Osteoblast (primary cell): ENCODE data around the gene ZDHHC11. TPM values are rescaled to one million over a fixed set of nuclear protein-coding genes. Genes with fewer than 3 reads are reported as not detected.

Experiments used
- DNase-seq: peaks from one replicate; pipeline ENCODE4 v3.0.0; 2011; ENCODE audit warnings: low spot score, mixed read lengths; ENCODE audit not compliant: insufficient read length; ENCODE audit errors: missing footprints
- H2AFZ ChIP-seq: 2 replicates; pipeline ENCODE4 v1.6.0; 2011; ENCODE audit warnings: mild to moderate bottlenecking, low read length
- H3K27ac ChIP-seq: 2 replicates; pipeline ENCODE4 v1.5.1; 2011; ENCODE audit warnings: mild to moderate bottlenecking, low read depth, low read length, moderate library complexity
- H3K27me3 ChIP-seq: 2 replicates; pipeline ENCODE4 v1.6.0; 2012; ENCODE audit warnings: mild to moderate bottlenecking, control low read depth, inconsistent platforms, low read length, moderate library complexity; ENCODE audit not compliant: insufficient read depth
- H3K36me3 ChIP-seq: 2 replicates; pipeline ENCODE4 v1.5.1; 2011; ENCODE audit warnings: mild to moderate bottlenecking, low read length, control low read depth, moderate library complexity; ENCODE audit not compliant: insufficient read depth
- H3K4me1 ChIP-seq: 2 replicates; pipeline ENCODE4 v1.5.1; 2011; ENCODE audit warnings: mild to moderate bottlenecking, low read length, control low read depth, moderate library complexity; ENCODE audit not compliant: insufficient read depth
- H3K4me2 ChIP-seq: 2 replicates; pipeline ENCODE4 v1.6.0; 2011; ENCODE audit warnings: mild to moderate bottlenecking, low read length; ENCODE audit not compliant: insufficient read depth
- H3K4me3 ChIP-seq: fragments of 200-600 bp; sonication (generic); 3 replicates; pipeline ENCODE4 v1.5.1; 2012; ENCODE audit warnings: mild to moderate bottlenecking, low read length, inconsistent platforms; ENCODE audit not compliant: insufficient read depth
- H3K79me2 ChIP-seq: 2 replicates; pipeline ENCODE4 v1.6.0; 2012; ENCODE audit warnings: mild to moderate bottlenecking, low read length, control low read depth, inconsistent platforms; ENCODE audit not compliant: insufficient read depth
- H3K9me3 ChIP-seq: 2 replicates; pipeline ENCODE4 v1.5.1; 2011; ENCODE audit warnings: low read depth, low read length, control low read depth
- H4K20me1 ChIP-seq: 2 replicates; pipeline ENCODE4 v1.6.0; 2012; ENCODE audit warnings: mild to moderate bottlenecking, low read length, control low read depth; ENCODE audit not compliant: insufficient read depth
- total RNA-seq: library from RNA; depleted of rRNA; stranded (reverse); fragments of >200 nt; gene quantifications from 2 replicates; pipeline ENCODE4 v1.2.3, GENCODE V29; 2012
- TF ChIP-seq, protein P1 (sequence below): IDR thresholded peaks from 2 replicates; pipeline ENCODE4 v1.5.1; 2011; ENCODE audit warnings: mild to moderate bottlenecking, low read depth, low read length, moderate library complexity; ENCODE audit errors: extremely low read depth

Gene ZDHHC11
- total RNA-seq, 1 donor, result 1.8 TPM

DNA sequence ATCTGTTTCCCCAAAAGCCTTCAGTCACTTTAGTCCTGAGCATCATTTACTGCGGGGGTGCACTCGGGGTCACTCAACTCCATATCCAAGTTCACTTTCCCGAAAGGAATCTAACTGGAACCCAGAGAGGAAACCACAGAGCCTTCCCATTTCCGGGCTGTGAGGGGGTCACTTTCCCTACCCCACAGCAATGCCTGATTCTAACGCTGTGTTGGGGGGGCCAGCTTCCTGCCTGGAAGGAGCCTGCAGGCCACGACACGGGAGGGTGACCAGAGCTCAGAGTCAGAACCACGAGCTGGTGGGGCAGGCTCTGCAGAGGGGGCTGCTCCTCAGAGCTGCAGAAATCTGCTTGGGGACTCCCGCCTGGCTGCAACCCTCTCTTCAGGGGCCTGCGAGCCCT is 21.5 kb upstream of the ZDHHC11 start:
- H3K36me3 ChIP-seq, result peaks cover 85% of the 10 kb centered on the region
- peaks cover 7% of the 10 kb centered on the region for H3K79me2 ChIP-seq
- peaks cover 7% of the 10 kb centered on the region for H4K20me1 ChIP-seq
- H3K9me3 ChIP-seq, result no peaks in the 10 kb centered on the region
- DNase-seq, result no peak
- no peak overlapping the region for H3K27ac ChIP-seq
- H2AFZ ChIP-seq, result no peak overlapping the region
- no peak overlapping the region for H3K4me3 ChIP-seq
- H3K27me3 ChIP-seq, result no peaks in the 10 kb centered on the region
- H3K4me1 ChIP-seq, result no peaks in the 10 kb centered on the region
- TF ChIP-seq, protein P1, sequence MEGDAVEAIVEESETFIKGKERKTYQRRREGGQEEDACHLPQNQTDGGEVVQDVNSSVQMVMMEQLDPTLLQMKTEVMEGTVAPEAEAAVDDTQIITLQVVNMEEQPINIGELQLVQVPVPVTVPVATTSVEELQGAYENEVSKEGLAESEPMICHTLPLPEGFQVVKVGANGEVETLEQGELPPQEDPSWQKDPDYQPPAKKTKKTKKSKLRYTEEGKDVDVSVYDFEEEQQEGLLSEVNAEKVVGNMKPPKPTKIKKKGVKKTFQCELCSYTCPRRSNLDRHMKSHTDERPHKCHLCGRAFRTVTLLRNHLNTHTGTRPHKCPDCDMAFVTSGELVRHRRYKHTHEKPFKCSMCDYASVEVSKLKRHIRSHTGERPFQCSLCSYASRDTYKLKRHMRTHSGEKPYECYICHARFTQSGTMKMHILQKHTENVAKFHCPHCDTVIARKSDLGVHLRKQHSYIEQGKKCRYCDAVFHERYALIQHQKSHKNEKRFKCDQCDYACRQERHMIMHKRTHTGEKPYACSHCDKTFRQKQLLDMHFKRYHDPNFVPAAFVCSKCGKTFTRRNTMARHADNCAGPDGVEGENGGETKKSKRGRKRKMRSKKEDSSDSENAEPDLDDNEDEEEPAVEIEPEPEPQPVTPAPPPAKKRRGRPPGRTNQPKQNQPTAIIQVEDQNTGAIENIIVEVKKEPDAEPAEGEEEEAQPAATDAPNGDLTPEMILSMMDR, result no peak
- H3K4me2 ChIP-seq, result no peak overlapping the region

DNA sequence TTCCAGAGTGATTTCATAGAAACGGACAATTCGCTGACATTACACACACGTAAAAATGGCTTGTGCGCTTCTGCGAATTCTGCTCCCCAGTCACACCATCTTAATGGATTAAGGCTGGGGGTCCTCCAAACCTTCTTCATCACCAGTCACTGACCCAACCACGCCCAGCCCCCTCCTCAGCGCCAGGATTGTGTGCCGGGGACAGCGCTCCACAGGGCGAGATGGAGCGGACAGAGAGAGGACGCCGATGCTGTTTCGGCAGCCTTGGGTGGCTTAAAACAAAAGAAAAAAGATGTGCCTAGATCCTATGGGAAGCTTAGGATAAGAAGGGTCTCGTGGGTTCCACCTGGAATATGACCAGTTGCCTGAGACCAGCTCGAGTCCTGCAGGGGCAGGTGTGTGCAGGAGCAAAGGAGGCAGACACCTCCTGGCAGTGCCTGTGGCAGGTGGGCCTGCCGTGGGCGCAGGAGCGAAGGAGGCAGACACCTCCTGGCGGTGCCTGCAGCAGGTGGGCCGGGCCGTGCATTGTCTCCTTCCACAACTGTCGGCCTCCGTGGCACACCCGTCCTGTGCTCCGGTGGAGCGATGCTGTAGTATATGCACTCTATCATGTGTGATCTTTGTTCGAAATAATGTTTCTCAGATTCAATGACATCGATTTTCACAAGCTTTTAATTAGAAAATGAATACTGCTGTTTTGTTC is 21.0 kb upstream of the ZDHHC11 start:
- Histone ChIP-seq H3K79me2 (peaks cover 7% of the 10 kb centered on the region), H3K9me3 (no peaks in the 10 kb centered on the region), H3K27ac (no peak overlapping the region), H3K27me3 (no peaks in the 10 kb centered on the region), H3K4me2 (no peak overlapping the region), H3K4me3 (no peak overlapping the region), H2AFZ (no peak overlapping the region), H3K4me1 (no peaks in the 10 kb centered on the region), H4K20me1 (peaks cover 7% of the 10 kb centered on the region), H3K36me3 (peaks cover 79% of the 10 kb centered on the region)
- DNase-seq, result no peak
- TF ChIP-seq, protein P1, result no peak

DNA sequence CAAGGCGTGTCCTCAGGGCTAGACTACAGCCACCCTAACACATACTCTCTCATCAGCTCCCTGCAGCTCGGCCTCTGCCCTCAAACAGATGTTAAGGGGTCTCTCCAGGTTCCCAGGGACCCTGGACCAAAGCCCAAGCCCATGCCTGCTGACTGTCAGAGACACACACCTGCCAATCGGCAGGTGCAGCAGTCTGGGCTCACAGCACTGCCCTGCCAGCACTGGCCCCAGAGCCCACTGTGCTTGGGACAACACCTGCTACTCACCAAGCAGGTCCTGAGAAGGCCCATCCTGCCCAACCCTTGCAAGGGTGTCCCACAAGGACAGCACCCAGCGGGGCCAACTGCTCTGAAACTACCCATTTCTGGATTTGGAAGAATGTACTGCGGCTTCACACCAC is 20.2 kb upstream of the ZDHHC11 start:
- no peak for DNase-seq
- H3K4me2 ChIP-seq, result no peak overlapping the region
- H3K4me3 ChIP-seq, result no peak overlapping the region
- H3K79me2 ChIP-seq, result peaks cover 7% of the 10 kb centered on the region
- no peaks in the 10 kb centered on the region for H3K27me3 ChIP-seq
- no peak overlapping the region for H3K27ac ChIP-seq
- H3K9me3 ChIP-seq, result no peaks in the 10 kb centered on the region
- no peaks in the 10 kb centered on the region for H3K4me1 ChIP-seq
- H2AFZ ChIP-seq, result no peak overlapping the region
- H3K36me3 ChIP-seq, result peaks cover 73% of the 10 kb centered on the region
- peaks cover 7% of the 10 kb centered on the region for H4K20me1 ChIP-seq
- TF ChIP-seq, protein P1, result no peak

DNA sequence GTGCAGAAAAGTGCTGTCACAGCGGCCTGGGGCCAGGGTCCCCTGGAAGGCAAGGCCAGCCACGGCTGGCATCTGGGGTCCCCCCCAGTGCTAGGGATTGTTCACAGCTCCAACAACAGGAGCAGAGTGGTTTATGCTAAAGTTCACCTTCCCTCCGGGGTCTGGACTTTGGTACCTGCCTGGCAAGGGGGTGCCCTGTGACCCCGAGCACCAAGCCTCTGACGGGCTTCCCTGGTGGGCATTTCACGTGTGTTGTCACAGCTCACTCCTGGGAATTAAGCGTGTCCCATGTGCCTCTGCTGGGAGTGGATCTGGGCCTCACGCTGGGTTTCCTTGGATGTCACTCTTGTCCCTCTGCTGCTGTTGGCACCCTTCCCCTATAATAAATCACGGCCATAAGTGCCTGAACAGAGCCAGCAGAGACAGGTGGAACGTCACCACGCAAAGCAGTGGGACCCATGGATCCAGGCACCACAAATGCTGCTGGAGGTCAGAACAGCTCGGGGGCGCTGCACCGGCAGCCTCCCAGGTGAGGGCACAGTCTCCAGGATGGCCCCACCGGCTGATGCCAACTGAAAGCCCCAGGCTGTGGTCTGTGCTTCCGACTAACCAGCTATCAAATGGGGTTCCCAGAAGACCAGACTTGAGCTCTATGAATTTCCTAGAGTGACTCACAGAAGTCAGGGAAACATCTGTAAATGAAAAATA is 17.8 kb upstream of the ZDHHC11 start:
- H3K4me1 ChIP-seq, result no peaks in the 10 kb centered on the region
- H3K36me3 ChIP-seq, result peaks cover 69% of the 10 kb centered on the region
- peaks cover 15% of the 10 kb centered on the region for H4K20me1 ChIP-seq
- peaks cover 3% of the 10 kb centered on the region for H3K79me2 ChIP-seq
- H3K4me2 ChIP-seq, result no peak overlapping the region
- H3K4me3 ChIP-seq, result no peak overlapping the region
- H2AFZ ChIP-seq, result no peak overlapping the region
- TF ChIP-seq, protein P1, result no peak
- H3K27me3 ChIP-seq, result no peaks in the 10 kb centered on the region
- DNase-seq, result no peak
- no peak overlapping the region for H3K27ac ChIP-seq
- no peaks in the 10 kb centered on the region for H3K9me3 ChIP-seq
